ENCODE measurements around the gene TAS1R2.
"Not testable (repeated sequence)": the region's sequence is repeated elsewhere in the genome, so short reads cannot be mapped to it uniquely, and the experiment has no call there.

TAS1R2 gene

DNA sequence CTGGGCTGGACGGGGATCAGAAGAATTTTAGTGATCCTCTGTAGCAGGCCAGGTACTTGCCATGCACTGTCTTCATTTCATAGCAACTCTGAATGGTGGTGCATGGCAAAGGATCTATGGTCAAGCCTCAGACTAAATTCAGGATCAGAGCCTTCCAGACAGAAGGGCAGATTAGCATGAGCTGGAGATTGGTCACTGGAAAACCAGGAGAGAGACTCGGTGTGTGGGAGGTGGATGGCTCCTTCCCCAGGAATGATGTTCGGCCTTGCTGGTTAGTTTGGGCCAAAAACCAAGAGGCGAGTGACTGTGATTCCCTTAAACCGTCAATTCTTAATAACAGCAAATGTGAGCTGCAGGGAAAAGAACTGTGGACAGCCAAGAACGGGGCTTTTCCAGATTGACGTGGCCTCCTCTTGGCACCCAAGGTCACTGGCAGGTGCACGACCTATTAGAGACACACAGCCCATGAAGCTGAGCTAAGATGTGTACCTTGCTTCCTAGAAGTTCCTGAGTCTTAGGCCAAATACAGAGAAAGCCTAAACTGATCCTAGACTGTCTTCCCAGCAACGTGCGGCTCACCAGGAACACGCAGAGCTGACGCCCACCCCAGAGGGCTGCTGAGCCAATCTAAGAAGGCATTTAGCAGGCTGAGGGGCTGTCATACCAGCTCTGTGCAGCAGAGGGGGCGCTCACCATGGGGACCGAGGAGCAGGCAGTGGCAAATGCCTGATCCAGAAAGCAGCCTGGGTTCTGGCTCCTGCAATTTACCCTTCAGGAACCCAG is 24.4 kb upstream of the TAS1R2 start:
- DNase-seq, result peak; percentile 53

DNA sequence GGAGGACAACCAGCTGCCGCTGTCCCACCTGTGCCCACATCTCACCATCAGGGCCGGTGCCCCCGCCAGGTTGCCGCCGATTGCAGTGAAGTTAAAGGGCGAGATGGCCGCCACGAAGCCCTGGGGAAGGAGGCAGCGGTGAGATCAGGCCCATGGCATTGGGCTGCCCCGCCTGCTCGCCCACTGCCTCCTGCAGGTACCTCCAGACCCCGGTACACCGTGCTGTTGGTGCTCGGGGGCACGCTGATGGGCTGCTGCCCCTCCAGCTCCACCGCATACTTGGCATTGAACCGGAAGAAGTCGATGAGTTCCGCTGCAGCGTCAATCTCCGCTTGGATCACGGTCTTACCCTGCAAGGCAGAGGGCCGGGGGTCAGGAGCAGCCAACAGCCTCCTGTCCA is 23.6 kb upstream of the TAS1R2 start:
- DNase-seq, result no peak

DNA sequence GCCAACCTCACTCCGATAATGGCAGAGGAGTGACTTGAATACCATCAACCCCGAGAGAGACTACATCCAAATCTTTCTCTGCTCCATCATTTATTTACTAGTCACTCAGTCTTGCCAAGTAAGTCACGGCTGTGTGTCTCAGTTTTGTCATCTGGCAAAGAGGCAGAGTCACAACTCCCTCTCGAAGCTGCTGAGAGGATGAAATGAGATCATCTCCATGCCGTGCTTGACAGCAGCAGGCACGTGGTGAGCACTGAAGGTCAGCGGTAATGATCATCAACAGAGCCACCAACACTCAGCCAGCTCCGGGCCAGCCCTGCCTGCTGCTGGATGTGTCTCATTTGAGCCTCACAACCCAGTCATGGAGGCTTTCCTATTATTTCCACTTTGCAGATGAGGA is 23.0 kb upstream of the TAS1R2 start:
- DNase-seq, result no peak

DNA sequence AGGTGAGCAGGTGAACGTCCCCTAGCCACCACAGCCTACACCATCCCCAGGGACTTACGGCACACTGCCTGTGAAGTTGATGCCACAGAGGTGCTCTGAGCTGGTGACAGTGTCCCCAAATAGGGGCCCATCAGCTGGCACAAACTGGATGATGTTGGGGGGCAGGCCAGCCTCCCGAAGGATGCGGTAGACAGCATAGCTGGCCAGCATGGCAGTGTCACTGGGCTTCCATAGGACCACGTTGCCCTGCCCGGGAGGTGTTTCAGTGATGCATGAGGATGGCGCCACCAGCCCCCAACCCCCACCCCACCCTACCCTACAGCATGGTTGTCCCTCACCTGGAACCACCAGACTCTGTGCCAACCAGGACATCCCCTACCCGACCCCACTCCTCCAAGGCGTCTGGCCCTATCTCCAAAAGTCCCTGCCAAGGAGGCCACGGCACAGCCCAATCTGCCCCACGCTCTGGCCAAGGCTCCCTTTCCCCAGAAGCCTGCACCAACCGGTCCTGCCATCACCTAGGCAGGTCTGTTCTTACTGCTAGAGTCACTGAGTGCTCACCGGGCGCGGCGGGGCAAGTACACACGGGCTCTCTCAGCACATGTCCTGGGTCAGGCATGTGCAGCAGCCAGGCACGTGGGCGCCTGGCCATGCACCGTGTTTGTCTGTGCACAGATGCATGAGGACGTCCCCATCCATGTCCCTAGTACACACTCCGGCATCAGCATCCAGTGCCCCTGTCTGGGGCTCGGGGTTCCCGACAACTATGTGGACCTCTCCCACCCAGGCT is 22.4 kb upstream of the TAS1R2 start:
- no peak for DNase-seq

DNA sequence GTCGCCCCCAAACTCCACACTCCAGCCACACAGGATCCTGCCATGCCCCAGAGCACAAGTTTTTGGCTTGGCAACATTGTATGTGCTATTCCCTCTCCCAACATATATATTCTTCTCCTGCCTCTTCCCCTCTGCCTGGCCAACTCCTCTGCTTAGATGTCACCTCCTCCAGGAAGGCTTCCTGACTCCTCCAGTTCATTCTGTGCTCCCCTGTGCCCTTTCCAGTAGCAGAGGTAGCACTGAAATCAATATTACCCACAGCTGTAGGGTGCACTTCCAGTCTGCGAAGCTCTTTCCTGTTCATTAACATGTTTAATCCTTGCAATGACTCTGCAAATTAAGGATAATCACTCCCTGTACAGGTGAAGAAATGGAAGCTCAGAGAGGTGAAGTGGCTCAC is 21.7 kb upstream of the TAS1R2 start:
- no peak for DNase-seq

DNA sequence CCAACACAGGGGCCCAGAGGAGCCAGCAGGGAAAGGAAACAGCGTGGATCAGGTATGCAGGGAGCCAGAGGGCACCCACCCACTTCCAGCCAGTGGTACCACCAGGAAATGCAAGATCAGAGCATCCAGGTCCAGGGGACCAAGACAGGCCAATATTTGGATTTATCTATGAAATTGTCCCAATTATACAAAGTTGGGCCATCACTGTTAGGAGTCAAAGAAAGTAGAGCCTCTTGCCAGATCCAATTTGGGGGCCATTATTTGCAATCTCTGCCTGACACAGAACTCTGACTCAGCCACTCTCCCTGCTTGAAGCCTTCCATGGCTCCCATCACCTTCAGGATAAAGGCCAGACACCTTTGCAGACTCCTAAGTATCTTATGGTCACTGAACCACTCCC is 21.1 kb upstream of the TAS1R2 start:
- DNase-seq, result no peak

DNA sequence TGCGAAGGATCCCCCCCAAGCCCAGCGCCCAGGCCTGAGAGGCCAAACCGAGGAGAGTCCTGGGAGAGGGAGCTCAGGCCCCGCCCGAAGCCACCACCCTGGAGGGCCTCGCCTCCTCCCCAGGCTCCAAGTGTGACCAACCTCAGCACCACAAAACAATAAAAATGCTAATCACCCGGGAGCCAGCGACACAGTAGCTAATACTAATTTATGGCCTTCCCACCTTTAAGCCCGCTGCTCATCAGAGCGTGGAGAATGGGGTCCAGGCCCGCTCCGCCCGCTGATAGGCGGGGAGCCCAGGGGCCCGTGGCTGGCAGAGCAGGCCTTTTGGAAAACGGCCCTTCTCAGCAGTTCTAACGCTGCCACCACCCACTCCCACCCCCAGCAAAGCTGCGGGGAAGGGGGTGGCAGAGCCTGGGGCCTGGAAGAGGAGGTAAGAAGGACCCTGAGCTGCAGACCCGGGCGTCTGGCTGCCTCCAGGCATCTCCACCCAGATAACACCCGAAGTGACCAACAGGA is 20.4 kb upstream of the TAS1R2 start:
- DNase-seq, result no peak

DNA sequence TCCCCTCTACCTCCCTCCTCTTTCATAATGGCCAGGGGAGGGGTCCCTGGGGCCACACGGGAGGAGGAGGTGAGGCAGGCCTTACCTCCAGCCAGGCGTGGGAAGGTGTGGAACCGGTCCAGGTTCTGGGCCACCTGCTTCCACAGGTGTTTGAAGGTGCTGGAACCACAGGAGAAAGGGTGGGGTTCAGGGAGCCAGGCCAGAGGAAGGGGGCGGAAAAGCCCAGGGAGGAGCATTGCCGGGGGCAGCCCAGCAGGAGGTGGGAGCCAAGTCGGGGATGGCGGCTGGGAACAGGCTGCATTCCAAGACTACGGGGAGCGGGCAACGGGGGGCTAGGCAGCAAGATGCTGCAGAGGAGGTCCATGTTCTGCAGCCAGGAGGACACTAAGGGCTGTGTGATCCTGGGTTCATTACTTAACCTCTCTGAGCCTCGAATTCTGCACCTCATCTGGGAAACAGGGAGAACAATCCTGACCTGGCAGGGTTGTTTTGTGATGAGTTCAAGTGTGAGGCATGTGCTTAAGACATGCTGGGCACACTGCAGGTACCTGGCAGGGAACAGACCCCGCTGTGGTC is 19.8 kb upstream of the TAS1R2 start:
- DNase-seq, result no peak

DNA sequence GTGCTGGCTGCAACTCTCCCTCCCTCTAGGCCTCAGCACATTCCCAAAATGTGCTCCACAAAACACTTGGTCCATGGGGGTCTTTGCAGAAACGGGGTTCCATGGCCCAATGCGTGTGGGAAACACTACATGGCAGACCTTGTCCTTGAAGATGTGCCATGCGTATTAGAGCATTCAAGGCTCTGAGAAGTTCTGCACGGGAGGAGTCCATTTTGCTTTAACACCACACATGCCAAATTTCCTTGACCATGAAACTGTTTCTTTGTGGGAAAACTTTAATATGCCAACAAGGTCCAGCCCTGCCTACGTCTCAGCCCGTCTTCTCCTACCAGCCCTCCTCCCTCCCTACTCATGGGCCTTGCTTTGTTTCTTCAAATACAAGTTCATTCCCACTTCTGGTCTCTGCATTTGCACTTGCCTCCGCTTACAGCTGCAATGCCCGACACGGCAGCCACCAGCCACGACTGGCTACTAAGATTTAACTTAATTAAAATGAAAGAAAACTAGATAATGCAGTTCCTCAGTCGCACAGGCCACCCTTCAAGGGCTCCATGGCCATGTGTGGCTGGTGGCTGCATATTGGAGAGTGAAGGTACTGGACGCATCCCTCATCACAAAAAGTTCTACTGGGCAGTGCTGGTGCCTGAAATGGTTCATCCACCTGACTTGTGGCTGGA is 19.2 kb upstream of the TAS1R2 start:
- DNase-seq, result no peak

DNA sequence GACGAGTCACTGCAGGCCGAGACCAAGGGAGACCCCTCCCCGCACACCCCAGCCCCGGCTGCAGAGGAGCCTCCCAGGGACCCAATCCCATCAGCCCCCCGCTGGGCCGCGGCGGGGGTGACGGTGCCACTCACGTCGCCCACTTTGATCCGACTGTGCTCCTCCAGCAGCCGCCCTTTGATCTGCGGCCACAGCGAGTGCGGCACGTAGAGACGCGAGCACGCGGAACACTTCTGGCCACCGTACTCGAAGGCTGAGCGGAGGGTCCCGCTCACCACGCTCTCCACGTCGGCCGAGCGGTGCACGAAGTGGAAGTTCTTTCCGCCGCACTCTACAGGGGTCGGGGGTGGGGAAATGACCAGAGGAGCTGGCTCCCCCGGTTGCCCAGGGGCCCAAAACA is 17.8 kb upstream of the TAS1R2 start:
- no peak for DNase-seq

DNA sequence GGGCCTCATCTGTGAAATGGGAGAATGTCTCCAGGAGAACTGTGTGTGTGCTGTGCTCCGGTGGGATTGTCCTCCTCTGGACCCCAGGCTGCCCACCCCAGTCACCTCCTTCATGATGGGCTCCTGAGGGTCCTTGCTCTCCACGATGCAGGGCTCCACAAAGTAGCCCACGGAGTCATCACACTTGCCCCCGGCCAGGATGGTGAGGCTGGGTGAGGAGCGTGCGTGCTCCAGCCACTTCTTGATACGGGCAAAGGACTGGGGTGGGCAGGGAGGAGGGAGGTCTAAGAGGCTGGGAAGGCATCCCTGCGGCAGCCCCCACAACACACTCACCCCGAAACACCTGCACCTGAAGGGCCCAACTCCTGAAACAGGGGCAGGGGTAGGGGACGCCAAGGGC is 16.8 kb upstream of the TAS1R2 start:
- DNase-seq, result no peak

DNA sequence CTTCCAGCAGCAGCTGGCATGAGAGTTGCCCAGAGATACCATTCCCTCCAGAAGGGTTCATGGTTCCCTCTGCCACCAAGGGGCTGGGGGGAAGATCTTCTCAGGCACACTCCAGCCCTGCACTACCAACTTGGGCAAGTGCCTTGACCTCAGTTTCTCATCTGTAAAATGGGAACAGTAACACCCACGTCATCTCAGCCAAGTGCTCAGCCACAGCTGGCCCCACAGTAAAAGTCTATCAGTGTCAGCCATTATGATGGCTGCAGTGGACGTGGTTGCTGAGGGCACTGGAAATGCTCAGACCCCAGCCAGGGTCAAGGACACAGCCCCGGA is 16.3 kb upstream of the TAS1R2 start:
- no peak for DNase-seq

DNA sequence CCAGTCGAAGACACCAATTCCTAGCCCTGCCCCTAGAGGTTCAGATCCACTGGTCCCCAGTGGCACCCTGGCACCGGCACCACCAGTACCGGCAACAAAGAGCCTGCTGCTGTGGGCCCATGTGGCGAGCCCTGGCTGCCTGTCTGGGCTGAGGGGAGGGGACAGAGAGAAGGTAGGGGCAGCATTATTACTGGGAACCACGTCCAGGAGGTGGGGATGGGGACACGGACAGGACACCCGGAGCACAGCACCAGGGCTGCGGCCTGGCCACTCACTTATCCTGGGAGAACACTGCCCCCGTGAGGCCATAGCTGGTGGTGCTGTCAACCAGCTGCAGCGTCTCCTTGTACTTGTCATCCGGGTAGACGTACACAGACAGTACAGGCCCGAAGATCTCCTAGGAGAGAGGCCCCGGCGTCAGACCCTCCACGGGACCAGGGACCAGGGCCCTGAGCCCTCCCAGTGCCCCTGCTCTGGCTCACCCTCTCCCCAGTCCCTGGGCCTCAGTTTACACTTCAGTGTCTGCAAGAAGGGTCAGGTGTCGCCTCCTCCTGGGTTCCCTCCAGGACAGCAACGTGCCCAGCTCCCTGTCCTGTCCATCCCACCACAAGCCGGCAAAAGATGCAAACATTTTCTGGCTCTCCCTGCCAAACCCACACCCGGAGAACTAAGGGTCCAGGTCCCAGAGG is 15.8 kb upstream of the TAS1R2 start:
- peak; percentile 53 for DNase-seq

DNA sequence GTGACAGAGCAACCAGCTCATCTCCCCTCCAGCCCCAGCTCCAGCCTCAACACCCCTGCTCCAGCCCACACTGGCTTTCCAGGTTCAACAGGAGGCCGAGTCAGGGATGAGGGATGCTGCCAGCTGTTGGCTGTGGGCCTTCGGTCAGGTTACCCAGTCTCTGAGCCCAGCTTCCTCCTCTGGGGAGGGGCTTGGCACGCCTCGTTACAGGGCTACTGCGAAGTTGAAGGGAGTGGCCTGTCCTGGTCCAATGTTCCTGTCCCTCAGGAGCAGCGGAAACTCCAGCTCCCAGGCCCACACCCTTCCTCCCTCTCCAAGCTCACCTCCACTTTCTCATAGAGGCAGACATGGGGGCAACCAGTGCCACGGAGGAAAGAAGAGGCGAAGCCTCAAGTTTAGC is 15.1 kb upstream of the TAS1R2 start:
- no peak for DNase-seq

DNA sequence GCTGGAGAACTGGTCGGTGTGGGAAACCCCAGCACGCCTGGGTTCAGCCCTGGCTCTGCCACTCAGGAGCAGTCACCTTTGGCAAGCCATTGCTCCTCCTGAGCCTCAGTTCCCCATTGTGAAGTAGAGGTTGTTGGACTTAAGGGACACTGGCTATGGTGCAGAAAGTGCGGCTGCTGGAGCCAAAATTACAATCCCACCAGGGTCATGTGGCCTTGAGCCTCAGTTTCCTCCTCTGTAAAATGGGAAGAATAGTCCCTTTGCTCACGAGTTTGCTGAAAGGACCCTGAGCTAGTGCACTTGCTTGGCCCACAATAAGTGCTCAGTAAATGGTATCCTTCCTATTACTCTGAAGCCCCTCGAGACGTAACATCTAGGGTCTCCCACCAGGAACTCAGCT is 14.6 kb upstream of the TAS1R2 start:
- DNase-seq, result no peak

DNA sequence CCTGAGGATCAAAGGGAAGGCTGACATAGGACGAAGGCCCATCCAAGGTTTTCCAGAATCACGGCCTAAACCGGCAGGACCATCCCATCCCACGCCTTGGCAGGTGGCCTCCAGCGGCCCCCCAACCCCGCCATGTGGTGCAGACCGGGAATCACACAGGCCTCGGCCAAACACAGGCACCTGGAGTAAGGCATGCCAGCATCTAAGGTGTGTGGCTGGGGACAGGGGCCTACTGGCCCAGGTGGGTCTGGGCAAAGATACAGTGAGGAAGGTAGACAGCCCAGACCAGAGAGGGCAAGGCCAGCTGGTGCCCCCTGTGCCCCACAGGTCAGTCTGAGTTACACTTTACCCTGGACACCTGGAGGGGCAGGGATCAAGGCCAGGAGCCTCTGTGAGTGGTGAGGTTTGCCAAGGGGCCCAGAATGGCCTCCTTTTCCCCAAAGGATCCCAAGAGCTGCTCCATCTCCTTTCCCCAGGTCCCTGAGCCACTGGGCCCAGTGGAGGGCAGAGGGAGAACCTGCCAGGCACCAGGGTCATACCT is 12.7 kb upstream of the TAS1R2 start:
- no peak for DNase-seq

DNA sequence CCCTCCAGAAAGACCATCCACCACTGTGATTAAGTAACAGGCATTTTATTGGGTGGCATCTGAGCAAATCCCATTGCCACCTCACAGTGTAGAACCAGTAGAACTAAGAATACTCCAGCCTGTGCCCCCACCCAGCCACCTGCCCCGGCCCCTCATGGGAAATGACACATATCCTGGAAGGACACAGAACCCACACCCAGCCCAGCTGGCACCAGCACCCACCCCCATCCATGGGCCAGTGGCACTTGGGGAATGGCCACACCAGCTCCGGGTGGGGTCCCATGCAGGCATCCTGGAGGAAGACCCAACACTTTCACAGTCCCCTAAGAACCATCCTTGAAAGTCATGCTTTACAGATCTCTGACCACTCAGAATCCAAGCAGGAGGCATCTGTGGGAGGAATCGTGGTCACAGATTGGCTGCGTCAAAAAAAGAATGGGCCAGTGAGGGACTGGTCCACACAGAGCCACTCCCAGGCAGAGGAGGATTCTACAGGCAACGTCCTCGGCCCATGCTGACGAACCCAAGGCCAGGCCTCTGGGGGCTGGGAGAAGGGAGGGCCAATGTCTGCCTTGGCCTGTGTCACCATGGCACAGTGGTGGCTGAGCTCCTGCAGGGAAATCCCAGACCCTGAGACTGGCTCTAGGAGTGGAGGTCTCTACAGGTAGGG is 12.1 kb upstream of the TAS1R2 start:
- DNase-seq, result no peak

DNA sequence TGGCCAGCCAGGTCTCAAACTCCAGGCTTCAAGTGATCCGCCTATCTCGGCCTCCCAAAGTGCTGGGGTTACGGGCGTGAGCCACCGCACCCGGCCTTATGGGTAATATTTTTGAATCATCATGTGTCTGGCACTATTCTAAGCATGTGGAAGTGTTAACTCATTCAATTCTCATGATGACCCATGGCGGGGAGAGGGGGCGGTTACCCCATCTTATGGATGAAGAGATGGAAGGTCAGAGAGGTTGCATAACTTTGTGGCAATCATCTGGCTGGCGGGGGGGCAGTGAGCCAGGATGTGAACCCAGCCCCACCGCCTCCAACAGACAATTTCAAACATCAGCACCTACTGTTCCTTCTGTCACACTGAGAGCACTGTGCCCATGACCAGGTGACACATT is 11.5 kb upstream of the TAS1R2 start:
- DNase-seq, result no peak

DNA sequence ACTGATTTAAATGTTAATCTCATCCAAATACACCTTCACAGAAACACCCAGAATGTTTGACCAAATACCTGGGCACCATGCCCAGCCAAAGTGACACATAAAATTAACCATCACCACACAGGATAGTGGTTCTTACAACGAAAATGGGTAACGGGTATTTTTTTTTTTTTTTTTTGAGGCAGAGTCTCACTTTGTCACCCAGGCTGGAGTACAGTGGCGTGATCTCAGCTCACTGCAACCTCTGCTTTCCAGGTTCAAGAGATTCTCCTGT is 11.1 kb upstream of the TAS1R2 start:
- DNase-seq, result not testable (repeated sequence)

DNA sequence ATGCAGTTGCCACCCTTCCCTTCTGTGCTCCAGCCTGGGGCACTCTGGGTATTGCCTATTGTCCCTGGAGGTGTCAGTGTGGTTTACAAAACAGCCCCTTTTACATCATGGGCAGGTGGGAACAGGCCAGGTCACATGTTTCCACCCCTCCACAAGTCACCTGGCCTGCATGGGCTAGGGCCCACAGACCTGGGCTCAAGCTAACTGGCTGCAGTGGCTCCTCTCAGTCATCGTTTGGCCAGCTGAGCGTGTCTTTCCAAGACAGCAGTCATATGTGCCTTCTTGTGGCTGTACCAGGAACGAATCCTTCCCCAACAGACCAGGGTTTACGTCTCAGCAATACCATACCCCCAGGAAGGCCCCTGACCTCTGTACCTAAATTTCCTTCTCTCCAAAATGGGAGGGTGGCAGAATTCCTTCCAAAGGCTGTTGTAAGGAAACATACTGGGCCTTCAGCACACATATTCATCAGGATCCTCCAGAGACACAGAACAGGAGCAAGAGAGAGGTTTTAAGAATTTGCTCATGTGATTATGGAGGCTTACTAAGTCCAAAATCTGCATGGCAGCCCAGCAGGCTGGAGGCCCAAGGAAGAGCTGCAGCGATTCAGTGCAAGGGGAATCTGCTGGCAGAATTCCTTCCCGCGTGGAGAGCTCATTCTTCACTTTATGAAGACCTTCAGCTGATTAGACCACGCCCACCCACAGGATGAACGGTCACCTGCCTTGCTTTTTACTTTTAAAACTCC is 10.6 kb upstream of the TAS1R2 start:
- DNase-seq, result no peak

DNA sequence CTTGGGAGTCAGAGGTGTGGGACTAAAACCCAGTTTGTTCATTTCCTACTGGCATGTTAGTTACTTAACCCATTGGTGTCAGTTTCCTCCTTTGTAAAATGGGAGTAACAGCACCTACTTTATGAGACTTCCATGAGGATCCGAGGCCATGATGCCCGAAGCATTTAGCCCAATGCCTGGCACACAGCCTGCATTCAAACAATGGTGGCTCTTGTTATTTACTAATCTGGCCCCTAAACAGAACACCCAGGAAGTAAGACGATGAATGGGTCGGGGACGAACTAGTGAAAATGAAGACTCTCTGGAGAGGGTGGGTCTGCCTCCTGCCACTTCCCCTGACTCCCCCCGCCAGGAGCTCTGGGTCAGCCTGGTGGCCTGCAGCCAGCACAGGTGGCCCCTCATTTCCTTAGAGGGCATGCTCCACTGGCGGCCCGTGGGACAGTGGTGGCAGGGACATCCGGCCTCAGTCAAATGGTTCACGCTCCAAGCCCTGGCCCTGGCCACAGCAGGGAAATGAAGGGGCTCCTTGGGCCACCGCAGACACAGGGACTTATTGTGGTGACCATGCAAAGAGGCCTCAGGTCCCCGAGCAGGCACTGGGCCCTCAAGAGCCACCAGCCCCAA is 9.5 kb upstream of the TAS1R2 start:
- no peak for DNase-seq

All from stimulated activated naive CD4-positive, alpha-beta T cell treated with Interleukin-2 at 50 U/mL for 16 hours (primary cell).